Measurements from ENCODE around the gene POLR1A.

The POLR1A gene

GRCh38 chr2:86140969-86141392, 35.3 kb upstream of the POLR1A start:
- no peak for DNase-seq (ENCODE audit: low read depth)
- TF ChIP-seq CTCF (IDR thresholded peaks at IDR 0.05; ENCODE audit: control insufficient read depth, extremely low read depth, insufficient read depth), result no peak
- H3K4me3 ChIP-seq (ENCODE audit: low read depth, low read length), result no peak overlapping the region

DNA sequence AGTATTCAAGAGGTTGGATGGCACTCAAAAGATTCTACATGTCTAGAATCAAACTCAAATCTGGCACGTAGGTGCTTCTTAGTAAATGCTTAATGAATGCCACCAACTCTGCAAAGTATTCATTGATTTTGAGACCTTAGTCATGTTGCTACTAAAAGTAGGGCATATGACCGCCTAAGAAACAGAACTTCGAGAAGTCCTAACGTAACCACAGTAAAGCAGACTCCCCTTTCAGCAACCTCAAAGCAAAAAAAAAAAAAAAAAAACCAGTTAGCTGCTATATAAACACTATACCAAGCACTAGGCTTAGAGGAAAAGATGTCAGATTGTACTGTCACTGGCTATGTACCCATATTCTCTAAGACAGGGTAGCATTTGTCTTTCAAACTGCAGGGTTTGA, 34.3 kb upstream of the POLR1A start:
- H3K4me3 ChIP-seq (ENCODE audit: low read depth, low read length), result no peak overlapping the region
- DNase-seq (ENCODE audit: low read depth), result no peak
- TF ChIP-seq CTCF (IDR thresholded peaks at IDR 0.05; ENCODE audit: control insufficient read depth, extremely low read depth, insufficient read depth), result no peak

DNA sequence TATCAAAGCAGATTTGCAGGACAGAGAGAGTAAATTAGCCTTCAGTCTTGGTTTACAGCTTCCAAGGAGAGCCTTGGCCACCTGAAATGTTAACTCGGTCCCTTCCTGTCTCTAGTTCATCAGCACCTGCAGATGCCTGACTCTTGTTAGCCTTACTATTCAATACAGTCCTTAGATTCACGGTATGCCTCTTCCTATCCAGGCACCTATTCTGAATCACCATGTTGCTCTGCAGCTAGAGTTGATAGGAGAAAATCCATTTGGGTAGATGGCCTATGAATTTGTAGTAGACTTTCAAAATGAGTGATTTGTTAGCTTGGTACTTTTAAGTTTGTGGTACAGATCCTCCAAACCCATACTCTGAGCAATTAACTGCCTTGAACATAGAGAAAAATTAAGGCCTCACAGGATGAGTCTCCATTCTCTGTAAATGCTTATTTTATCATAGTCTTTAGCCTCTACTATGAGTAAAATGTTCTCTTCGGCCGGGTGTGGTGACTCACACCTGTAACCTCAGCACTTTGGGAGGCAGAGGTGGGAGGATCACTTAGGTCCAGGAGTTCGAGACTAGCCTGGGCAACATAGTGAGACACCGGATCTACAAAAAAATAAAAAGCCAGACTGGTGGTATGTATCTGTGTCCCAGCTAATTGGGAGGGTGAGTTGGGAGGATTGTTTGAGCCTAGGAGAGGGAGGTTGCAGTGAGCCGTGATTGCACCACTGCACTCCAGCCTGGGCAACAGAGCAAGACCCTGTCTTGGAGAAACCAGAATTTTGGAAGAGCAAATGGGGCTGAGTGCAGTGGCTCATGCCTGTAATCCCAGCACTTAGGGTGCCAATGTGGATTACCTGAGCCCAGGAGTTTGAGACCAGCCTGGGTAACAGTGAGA, 33.3 kb upstream of the POLR1A start:
- TF ChIP-seq CTCF (IDR thresholded peaks at IDR 0.05; ENCODE audit: control insufficient read depth, extremely low read depth, insufficient read depth), result no peak
- no peak for DNase-seq (ENCODE audit: low read depth)
- no peak overlapping the region for H3K4me3 ChIP-seq (ENCODE audit: low read depth, low read length)

DNA sequence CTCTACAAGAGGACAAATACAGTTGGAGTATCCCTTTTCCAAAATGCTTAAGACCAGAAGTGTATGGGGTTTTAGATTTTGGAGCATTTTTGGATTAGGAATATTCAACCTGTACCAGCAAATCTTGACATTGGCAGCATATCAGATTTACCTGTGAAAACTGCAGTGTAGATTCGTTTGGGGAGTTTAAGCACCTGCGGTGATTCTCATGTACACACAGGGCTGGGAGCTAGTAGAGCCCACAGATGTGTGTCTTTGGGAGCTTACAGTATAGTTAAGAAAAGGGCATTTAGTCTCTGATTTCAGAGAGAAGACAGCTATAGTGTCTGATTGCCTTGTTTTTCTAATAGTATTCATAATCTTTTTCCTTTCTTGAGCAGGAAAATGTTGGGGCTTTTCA, 30.5 kb upstream of the POLR1A start:
- H3K4me3 ChIP-seq (ENCODE audit: low read depth, low read length), result no peak overlapping the region
- no peak for DNase-seq (ENCODE audit: low read depth)
- no peak for TF ChIP-seq CTCF (IDR thresholded peaks at IDR 0.05; ENCODE audit: control insufficient read depth, extremely low read depth, insufficient read depth)

DNA sequence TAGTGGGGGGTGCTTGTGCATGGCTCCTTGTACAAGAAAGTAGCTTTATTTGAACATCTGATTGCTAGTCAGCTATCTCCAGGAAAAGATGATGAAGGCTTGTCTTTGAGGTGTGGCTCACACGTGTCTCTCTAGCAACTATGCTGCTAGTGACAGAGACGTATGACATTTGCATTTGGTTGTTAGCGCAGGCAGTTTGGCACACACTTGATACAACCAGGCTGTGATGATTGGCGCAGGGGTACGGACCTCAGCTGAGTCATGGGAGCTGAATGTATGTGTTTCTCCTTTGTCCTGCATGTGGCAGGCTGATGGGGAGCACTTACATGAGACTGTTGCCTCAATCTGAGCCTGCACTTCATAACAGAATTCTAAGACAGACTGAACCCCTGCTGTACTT, 30.0 kb upstream of the POLR1A start:
- H3K4me3 ChIP-seq (ENCODE audit: low read depth, low read length), result no peak overlapping the region
- DNase-seq (ENCODE audit: low read depth), result no peak
- no peak for TF ChIP-seq CTCF (IDR thresholded peaks at IDR 0.05; ENCODE audit: control insufficient read depth, extremely low read depth, insufficient read depth)

GRCh38 chr2:86134709-86135108, 29.0 kb upstream of the POLR1A start:
- no peak for TF ChIP-seq CTCF (IDR thresholded peaks at IDR 0.05; ENCODE audit: control insufficient read depth, extremely low read depth, insufficient read depth)
- no peak overlapping the region for H3K4me3 ChIP-seq (ENCODE audit: low read depth, low read length)
- DNase-seq (ENCODE audit: low read depth), result no peak

DNA sequence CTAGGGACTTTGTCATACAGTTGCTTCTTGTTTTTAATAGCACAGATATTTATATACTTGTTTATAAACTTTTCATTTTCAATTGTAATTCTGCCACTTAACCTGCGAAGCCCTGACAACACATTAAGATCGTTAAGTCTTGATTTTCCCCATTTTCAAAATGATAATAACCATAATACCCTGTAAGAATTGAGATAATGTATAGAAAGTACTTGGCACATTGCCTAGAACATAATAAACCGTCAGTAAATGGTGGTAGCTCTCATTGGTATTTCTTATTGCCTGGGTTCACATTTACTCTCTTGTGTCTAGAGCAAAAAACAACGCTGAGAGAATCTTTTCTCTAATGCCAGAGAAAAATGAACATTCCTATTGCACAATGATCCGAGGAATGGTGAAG, 19.0 kb upstream of the POLR1A start:
- DNase-seq (ENCODE audit: low read depth), result no peak
- H3K4me3 ChIP-seq (ENCODE audit: low read depth, low read length), result no peak overlapping the region
- no peak for TF ChIP-seq CTCF (IDR thresholded peaks at IDR 0.05; ENCODE audit: control insufficient read depth, extremely low read depth, insufficient read depth)
